Colonic mucosa (tissue), 4 donors: ENCODE results near the gene SLC44A2. TPM values are rescaled to one million over a fixed set of nuclear protein-coding genes. Genes with fewer than 3 reads are reported as not detected.

Source experiments
- DNase-seq: peaks from one replicate; pipeline ENCODE4 v3.0.0-alpha.2; 2020
- H3K27ac ChIP-seq: fragments of 200-600 bp; one replicate; pipeline ENCODE4 v1.8.0; 2021
- H3K27me3 ChIP-seq: fragments of 200-600 bp; one replicate; pipeline ENCODE4 v1.8.0; 2021
- H3K36me3 ChIP-seq: fragments of 200-600 bp; one replicate; pipeline ENCODE4 v1.8.0; 2021
- H3K4me1 ChIP-seq: fragments of 200-600 bp; one replicate; pipeline ENCODE4 v1.8.0; 2021; ENCODE audit warnings: mild to moderate bottlenecking
- H3K4me3 ChIP-seq: fragments of 200-600 bp; one replicate; pipeline ENCODE4 v1.8.0; 2021
- H3K9ac ChIP-seq, 2 donors: one replicate each; pipeline ENCODE4 v1.7.0; 2013; ENCODE audit warnings: control low read depth in 2 of 2, low read depth in 2 of 2, low read length in 2 of 2
- H3K9me3 ChIP-seq: fragments of 200-600 bp; one replicate; pipeline ENCODE4 v1.8.0; 2021
- CTCF ChIP-seq: fragments of 200-600 bp; IDR thresholded peaks from one replicate; pipeline ENCODE4 v1.8.0; 2022; ENCODE audit warnings: antibody characterized with exemption, mild to moderate bottlenecking
- intact Hi-C: fragments of 100-400 bp; cut with DNase I; formaldehyde crosslinking; loops from one replicate; pipeline ENCODE4 v1.14.1; 2022
- total RNA-seq, 2 donors: library from RNA; stranded (reverse); fragmentation: NEBNext Ultra II Directional in 1 of 2; extraction: Animal tissue kit (Norgen Biotek cat#: 25700) in 1 of 2; gene quantifications; one replicate each; pipeline ENCODE4 v1.2.1, GENCODE V29; 2021
- donor health status: healthy.
- donor health status: DM: no; HTN: no; CAD: no.
- donor health status: DM: no; HTN: no; CAD: no.

Gene SLC44A2
- total RNA-seq, 2 donors from 2014 or later: 87.1 to 137 TPM

GRCh38 chr19:10680545-10681135 is 55.3 kb downstream of the SLC44A2 start:
- Histone ChIP-seq H3K27ac (no peak overlapping the region), H3K4me3 (no peak overlapping the region), H3K9ac (no peak overlapping the region), H3K27me3 (no peaks in the 10 kb centered on the region), H3K36me3 (peaks cover 68% of the 10 kb centered on the region), H3K4me1 (no peaks in the 10 kb centered on the region), H3K9me3 (no peaks in the 10 kb centered on the region)
- no peak for DNase-seq
- intact Hi-C loops: no loop called here
- TF ChIP-seq CTCF: no peak

GRCh38 chr19:10681658-10682057 is 56.3 kb downstream of the SLC44A2 start:
- no peak for TF ChIP-seq CTCF
- Histone ChIP-seq H3K4me1 (no peaks in the 10 kb centered on the region), H3K9ac (no peak overlapping the region), H3K27ac (no peak overlapping the region), H3K27me3 (no peaks in the 10 kb centered on the region), H3K36me3 (peaks cover 71% of the 10 kb centered on the region), H3K9me3 (no peaks in the 10 kb centered on the region), H3K4me3 (no peak overlapping the region)
- intact Hi-C loops: no loop called here
- DNase-seq: no peak

GRCh38 chr19:10682397-10683063 is 57.2 kb downstream of the SLC44A2 start:
- Histone ChIP-seq H3K27ac (no peak overlapping the region), H3K4me1 (no peaks in the 10 kb centered on the region)
- DNase-seq: no peak

GRCh38 chr19:10683064-10683426 is 57.7 kb downstream of the SLC44A2 start:
- H3K9ac ChIP-seq: no peak overlapping the region
- no peak overlapping the region for H3K27ac ChIP-seq
- intact Hi-C loops: no loop called here
- H3K36me3 ChIP-seq: peaks cover 70% of the 10 kb centered on the region
- DNase-seq: no peak
- no peaks in the 10 kb centered on the region for H3K4me1 ChIP-seq
- no peaks in the 10 kb centered on the region for H3K27me3 ChIP-seq
- no peaks in the 10 kb centered on the region for H3K9me3 ChIP-seq
- H3K4me3 ChIP-seq: no peak overlapping the region
- TF ChIP-seq CTCF: no peak

More at GRCh38 chr19:10682397-10683063, 57.2 kb downstream of the SLC44A2 start:
- H3K27me3 ChIP-seq: no peaks in the 10 kb centered on the region
- no peak overlapping the region for H3K4me3 ChIP-seq
- no peaks in the 10 kb centered on the region for H3K9me3 ChIP-seq
- TF ChIP-seq CTCF: no peak
- intact Hi-C loops: no loop called here
- no peak overlapping the region for H3K9ac ChIP-seq
- peaks cover 71% of the 10 kb centered on the region for H3K36me3 ChIP-seq

GRCh38 chr19:10683582-10683981 is 58.2 kb downstream of the SLC44A2 start:
- Histone ChIP-seq H3K36me3 (peaks cover 66% of the 10 kb centered on the region), H3K9ac (no peak overlapping the region), H3K4me1 (no peaks in the 10 kb centered on the region), H3K4me3 (no peak overlapping the region), H3K27ac (no peak overlapping the region), H3K9me3 (no peaks in the 10 kb centered on the region), H3K27me3 (no peaks in the 10 kb centered on the region)
- intact Hi-C loops: no loop called here
- DNase-seq: no peak
- no peak for TF ChIP-seq CTCF
